Hematopoietic multipotent progenitor cell treated with erythropoietin and hydrocortisone succinate and interleukin-3 and kit ligand, for 17 days (in vitro differentiated cells): ENCODE measurements around the gene VSTM2L.

Experiments
- DNase-seq: peaks from one replicate; pipeline ENCODE4 v3.0.0-alpha.2; 2015; ENCODE audit warnings: low spot score

VSTM2L gene

DNA sequence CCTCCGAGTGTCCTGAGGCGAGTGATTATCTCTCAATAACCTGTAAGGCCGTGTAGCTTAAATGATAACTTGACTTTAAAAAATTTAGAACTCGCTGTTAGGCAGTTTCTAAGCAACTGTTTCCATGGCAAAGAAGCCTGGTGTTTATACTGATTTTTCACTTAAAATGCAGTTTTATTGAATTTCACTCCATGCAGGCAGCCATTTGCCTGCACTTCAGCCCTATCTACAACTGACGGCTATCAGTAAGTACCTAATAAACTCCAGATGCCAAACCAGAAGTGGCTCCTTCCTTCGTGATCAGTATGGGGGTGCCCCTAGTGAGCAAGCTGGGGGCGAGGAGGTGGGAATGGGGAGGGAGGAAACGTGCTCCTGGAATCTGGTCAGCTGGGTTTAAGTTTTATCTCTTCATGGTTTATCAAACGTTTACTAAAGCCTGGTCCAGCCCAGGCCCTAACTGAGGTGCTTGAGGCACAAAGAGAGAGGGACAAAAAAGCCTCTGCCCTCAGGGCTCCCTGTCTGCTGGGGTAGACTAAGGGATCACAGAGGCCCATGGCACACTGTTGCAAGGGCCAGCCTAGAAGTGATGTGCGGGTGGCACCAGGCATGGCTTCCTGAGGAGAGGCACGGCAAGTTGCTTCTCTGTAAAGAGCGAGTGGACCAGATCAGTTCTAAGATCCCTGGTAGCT is 84.8 kb downstream of the VSTM2L start:
- peak; percentile 54 for DNase-seq

DNA sequence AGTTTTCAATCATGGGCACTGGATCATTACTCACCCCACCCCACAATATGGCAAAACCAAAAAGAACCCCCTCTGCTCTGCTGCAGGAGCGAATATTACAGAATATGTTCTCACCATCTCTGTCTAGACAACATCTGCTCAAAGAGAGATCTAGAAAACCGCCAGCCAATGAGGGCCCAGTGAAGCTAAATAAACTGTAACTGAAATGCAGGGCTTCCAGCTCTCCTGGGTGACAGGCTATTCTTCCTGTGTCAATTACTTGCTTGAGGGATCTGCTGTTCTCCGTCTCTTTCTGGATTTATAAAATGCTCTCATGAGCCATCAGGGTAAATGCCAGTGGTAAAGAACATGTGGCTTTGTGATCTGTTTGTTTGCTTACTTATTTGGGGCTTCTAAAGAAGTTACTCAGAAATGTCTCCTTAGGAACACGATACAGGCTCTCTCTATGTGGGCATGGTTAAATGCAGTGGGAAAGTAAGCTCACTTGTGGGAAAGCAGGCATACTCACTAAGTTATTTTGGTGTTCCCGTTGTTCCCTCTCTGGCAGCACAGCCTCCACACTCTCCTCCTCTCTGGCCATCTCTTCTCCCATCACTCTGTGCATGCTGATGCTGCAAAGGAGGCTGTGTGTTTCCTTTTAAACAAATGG is 85.5 kb downstream of the VSTM2L start:
- DNase-seq, result no peak

DNA sequence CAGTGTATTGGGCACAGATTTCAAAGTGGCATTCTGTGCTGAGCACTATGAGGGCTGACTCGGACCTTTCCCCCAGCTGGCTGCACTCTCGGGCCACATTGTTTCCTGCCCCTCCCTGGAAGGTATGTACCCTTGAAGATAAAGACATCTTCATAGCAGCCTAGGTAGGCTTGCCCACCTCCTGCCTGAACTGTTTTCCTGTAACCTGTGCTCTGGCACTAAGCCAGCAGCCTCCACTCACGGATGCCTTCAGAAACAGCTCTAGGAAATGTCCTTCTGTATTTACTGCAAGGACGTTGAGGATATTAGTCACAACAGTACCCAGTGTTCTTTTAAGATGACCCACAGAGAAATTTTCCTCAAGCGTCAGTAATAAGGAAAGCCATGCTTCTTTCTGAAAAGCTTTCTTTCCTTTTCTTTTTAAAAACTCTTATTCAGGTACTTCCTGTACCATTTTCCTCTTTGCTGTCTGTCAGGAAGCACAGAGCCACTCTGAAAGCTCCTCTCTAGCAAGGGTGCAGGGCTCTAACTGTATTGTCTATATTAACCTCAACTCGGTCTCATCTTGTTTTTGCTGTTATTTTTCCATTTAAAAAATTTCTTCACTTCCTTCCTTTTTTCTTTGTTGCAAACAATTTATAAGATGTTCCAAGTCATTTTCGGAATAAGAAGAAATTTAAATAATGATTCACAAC is 86.8 kb downstream of the VSTM2L start:
- DNase-seq, result no peak

DNA sequence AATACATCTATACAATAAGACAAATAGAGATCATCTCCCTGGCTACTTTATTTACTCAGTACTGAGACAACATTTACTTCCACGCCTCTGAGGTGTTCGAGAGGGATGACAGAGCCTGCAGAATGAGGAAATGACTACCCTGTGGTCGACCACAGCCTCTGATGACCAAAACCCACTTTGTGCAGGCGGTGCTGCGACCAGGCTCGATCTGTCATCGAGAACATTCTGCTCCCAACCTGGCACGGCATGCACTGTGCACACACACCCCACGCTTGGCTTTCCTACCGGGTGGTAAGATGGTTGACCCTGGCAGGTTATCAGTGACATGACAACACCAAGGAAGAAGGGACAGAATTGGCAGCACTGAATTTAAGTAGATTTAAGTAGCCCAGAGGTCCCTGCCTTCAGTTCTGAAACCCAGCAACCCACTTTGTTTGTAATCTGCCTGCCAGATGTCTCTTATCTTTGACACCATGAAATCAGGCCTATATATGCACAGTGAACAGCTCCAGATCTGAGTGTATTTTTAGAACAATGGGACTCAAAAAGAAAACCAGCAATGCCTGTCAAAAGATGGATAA is 87.7 kb downstream of the VSTM2L start:
- DNase-seq, result no peak

DNA sequence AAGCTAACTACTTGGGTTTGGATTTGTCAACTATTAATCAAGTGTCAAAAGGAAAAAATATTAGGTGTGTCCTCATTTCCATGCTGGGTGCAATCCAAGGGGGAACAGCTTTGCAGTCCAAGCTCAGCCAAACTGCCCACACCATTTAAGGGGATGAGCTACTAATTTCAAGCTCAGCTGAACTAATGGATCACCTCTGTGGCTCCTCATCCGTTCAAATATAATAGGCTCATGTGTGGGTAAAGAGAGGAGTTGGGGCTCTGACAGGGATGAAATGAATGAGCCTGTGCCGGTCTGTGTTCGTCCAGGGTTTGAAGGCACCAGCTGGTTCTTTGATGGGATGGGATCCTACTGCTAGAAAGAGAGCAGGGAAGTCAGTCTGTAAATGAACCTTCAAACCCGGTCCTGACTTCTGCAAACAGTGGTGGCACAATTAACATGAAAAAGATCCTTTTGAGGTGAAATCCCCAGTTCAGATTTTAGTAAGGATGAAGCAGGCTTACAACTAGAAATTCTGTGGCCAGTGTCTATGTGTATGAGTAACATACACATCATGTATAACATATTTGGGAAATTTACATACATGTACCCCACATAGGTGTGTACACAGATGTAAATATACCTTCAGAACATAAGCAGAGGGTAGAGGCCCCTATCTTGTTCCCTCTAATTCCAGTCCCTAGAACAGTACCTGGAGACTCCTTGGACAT is 88.4 kb downstream of the VSTM2L start:
- no peak for DNase-seq

DNA sequence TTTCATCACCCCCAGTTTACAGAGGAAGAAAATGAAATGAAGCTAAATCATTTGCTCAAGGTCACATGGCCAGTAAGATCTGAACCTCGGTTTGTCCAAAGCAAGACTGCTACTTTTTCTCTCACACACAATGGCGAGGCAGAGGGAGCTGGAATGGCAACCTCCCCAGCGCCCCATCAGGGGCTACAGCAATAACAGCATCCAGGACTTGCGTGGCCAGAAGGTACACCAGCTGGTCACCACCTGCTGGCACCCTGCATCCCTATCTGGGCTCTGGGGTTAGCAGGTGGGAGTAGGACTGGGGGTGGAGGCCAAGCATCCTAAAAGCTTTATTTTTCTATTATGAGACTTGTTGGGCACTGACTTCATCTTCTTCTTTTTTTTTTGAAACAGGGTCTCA is 89.0 kb downstream of the VSTM2L start:
- DNase-seq, result no peak

DNA sequence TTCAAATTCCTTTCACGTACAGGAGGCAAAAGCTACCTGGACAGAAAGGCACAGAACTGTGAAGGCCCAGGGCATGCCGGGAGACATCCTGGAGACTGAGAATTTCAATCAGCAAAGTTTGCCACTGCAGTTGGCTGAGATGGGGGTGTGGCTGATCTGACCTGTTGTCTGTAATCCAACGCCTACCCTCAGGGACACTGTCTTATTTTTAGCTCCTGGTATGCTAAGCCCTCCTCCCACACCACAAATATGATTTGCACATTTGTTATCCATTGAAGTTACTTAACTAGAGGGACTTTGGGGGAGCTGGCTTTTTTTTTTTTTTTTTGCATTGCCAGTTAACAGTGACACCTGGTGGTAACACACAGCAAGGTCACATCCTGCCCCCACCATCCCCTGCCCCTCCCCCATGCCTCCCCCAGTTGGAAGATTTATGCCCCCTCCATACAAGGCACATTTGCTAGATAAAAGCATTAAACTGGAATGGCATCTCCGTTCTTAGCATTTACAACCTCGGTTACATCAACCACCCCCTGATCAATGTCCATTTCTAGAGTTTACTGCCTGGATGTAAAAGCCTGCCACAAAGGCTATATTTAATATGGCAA is 90.0 kb downstream of the VSTM2L start:
- peak; percentile 31 for DNase-seq

DNA sequence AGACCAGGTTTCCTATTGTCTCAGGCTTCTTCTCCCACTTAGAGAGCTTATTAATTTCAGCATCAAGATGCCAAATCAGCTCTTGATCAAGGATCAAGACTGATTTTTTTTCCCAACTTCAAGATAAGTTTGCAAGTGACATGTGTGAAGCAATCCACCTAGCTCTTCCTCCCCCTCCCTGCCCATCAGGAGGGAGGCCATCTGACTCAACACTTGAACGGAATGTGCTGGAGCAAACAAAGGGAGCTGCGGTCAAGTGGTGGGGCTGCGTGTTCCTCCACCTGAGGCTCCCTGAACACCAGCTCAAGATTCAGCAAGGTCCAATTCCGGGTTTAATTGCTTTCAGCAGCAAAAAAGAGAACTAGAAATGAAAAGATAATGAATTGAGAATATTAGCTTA is 91.6 kb downstream of the VSTM2L start:
- no peak for DNase-seq
